Measurements from ENCODE around the gene IGF1R. TPM values are rescaled to one million over a fixed set of nuclear protein-coding genes. Genes with fewer than 3 reads are reported as not detected.

IGF1R gene
- polyA plus RNA-seq: 7.6 and 24.4 TPM in 2 replicates

DNA sequence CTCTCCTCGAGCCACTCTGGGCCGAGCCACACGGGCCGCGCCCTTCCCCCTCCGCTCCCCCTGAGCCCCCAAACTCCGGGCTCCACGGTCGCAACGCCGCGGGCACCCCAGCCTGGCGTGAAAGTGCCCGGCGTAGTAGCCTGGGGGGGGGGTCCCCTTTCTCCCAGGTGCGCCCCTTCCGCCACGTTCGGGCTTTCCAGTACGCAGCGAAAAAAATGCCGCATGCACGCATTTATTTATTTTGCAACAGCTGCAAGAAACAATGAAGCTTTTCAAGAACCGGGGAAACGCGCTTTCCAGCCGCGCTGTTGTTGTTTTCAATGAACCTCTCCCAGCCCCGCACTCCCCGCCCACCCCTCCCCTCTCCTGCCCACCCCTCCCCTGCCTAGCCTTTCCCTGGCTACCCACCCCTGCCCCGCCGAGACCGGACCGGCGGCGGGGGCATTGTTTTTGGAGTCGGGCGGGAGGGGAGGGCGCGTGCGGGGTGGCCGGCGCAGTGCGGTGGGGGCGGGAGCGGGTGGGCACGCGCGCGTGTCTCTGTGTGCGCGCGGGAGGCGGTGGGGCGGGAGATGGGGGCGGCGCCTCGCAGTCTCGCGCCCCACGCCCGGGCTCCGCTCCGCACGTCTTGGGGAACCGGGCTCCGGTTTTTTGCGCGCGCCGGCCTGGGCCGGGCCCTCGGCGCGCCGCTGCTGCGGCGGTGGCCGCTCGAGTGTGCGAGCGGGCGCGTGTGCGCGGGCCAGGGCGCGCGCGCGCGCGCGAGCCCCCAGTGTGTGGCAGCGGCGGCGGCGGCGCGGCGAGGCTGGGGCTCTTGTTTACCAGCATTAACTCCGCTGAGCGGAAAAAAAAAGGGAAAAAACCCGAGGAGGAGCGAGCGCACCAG lies at the start of gene IGF1R:
Gene IGF1R, plus strand, starts transcription at position 766 of the 880 bp plus-strand sequence. CDS start 1,043 bp downstream, outside the sequence.

Measured in Purkinje cell (primary cell).